GM19238 (cell line): ENCODE results near the gene METTL8.
"Not testable (repeated sequence)": the region's sequence is repeated elsewhere in the genome, so short reads cannot be mapped to it uniquely, and the experiment has no call there.

ENCODE experiments used
- DNase-seq: peaks from one replicate; pipeline ENCODE4 v3.0.0; 2011; ENCODE audit warnings: low spot score; ENCODE audit not compliant: insufficient read length

METTL8 gene

GRCh38 chr2:171315781-171316180, 118.0 kb downstream of the METTL8 start:
- no peak for DNase-seq

- DNase-seq = not testable (repeated sequence)
Observed at GRCh38 chr2:171312182-171312581, 121.6 kb downstream of the METTL8 start.

- not testable (repeated sequence) for DNase-seq
Observed at GRCh38 chr2:171311589-171311988, 122.2 kb downstream of the METTL8 start.

DNA sequence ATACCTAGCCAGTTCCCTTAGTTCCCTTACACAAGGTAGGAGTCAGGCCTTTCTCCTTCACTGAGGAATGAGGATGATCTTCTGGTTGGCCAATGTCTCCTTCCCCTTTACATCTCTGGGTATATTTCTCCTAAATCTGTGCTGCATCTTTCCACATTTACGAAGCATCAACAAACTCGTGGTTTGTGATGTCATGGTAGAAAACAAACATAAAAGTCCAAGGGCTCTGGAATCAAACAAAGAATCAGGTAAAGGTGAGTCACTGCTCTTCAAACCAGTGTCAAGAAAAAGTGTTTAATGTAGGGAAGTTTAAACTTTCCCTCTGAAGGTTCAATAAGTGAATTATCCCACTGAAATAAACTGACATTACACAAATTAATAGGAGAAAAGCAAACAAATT, 122.9 kb downstream of the METTL8 start:
- DNase-seq = no peak

GRCh38 chr2:171309455-171310286, 124.1 kb downstream of the METTL8 start:
- no peak for DNase-seq

GRCh38 chr2:171308280-171309054, 125.3 kb downstream of the METTL8 start:
- no peak for DNase-seq

GRCh38 chr2:171307560-171307959, 126.2 kb downstream of the METTL8 start:
- DNase-seq = peak; percentile 10

GRCh38 chr2:171297956-171298355, 135.8 kb downstream of the METTL8 start:
- no peak for DNase-seq

DNA sequence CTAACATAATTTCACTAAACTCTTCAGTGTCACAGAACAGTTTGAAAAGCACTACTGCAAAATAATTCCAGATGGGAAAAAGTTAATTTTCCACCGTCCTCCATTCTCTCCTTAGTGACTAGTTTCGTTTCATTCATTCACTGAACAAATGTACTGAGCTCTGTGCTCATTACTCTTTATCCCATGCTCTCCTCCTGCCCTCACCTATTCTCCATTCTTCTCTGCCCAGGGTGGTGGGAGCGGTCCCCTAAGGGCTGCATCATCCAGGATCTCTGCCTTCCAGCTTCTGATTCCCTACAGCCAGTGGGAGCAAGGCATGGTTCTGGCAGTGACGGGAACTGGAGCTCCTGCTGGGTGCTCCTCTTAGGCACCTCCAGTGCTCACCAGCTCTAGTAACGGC, 139.2 kb downstream of the METTL8 start:
- no peak for DNase-seq

DNA sequence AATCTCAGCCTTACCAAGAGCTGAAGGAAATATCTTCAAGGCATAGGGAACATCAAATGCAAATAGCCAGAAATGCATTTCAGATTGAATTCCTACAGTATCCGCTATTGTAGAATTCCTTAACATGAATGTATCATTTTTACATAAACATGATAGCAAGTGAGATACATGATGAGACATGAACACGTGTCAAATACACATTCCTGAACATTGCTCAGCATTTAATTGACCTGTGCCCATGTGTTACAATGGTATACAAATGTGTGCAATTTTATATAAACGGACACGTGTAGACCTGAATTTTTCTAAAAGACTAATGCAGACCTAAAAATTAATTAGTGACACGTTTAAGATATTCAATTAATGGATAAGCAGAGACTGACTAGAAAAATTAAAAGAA, 140.1 kb downstream of the METTL8 start:
- no peak for DNase-seq

GRCh38 chr2:171289991-171290390, 143.8 kb downstream of the METTL8 start:
- DNase-seq = no peak

DNA sequence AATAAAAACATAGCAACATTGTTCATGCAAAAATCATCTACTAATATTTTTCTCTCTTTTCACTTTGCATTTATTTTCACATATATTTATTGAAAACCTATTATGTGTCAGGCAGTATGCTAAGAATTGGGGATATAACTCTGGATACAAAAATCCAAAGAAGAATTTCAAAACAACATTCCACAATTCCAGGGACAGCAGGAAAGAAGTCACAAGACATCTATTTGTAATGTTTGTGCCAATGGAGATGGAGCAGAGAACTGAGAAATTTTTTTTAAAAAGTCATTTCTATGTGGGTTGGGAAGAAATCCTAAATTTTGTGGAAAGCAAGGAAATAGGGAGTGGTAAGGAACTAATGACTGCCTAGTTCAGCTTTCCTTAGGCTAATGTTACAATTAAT, 144.5 kb downstream of the METTL8 start:
- DNase-seq = no peak

DNA sequence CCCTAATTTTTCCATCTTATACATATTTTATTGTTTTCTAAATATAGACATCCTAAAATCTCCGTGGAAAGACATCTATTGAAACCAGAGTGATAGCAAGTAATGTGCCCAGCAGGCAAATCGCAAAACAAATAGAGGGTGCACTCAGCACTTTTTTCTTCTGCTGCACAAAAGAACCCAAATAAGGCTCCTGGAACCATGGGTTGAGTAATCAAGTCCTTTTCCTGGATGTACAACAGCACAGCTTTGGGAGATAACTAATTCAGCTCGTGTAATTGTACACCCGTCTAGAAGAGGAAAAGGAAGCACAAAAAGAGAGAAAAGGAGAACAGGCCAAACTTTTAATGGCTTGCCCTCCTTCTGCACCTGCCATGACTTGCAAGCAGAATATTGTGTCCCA, 146.2 kb downstream of the METTL8 start:
- no peak for DNase-seq

GRCh38 chr2:171287036-171287571, 146.7 kb downstream of the METTL8 start:
- DNase-seq = no peak

- DNase-seq = no peak
Observed at GRCh38 chr2:171281110-171281509, 152.7 kb downstream of the METTL8 start.

DNA sequence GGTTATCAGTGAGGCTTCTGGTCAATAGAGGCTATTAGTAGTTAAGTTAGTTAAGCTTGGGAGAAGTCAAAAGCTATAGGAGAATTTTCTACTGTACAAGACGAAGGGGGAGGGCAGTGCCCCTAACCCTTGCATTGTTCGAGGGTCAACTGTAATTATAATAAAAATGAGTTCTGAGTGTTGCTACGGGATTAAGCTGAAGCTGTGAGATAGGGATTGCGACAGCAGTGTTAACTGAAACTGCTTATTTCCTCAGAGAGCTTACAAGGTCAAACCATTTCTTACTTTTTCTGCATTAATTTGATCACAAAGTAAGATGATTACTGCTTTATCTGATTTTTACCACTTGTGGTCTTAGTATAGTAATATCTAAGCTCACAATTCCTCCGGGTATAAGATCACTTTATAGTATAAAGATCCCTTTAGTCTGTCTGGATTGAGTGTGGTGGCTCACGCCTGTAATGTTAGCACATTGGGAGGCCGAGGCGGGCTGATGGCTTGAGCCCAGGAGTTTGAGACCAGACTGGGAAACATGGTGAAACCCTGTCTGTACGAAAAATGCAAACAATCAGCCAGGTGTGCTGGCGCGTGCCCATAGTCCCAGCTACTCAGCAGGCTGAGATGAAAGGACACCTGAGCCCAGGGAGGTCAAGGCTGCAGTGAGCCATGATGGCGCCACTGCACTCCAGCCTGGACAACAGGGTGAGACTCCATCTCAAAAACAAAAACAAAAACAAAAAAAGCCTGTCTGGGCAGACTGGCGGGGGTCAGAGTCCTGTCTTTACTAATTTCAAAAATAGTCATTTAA, 153.6 kb downstream of the METTL8 start:
- no peak for DNase-seq

- no peak for DNase-seq
Observed at GRCh38 chr2:171274757-171275156, 159.0 kb downstream of the METTL8 start.

GRCh38 chr2:171271971-171272436, 161.8 kb downstream of the METTL8 start:
- DNase-seq = no peak

DNA sequence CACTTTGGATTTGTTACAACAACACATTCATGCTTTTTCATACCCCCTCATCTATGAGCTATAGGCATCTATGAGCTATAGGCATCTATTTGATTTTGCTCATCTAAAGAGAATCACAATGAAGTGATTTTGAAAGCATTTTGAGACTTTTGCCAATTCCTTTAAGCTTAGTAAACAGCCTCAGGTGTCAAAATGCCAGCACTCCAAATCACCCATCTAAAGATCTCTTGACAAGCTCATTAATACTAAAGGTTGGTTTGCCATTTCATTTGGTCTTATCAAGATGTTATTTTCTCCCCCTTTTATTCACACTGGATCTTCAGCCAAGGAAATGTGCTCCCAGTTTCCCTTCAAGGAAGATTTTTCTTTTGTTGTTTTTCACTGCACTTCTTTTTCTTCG, 162.4 kb downstream of the METTL8 start:
- DNase-seq = no peak

DNA sequence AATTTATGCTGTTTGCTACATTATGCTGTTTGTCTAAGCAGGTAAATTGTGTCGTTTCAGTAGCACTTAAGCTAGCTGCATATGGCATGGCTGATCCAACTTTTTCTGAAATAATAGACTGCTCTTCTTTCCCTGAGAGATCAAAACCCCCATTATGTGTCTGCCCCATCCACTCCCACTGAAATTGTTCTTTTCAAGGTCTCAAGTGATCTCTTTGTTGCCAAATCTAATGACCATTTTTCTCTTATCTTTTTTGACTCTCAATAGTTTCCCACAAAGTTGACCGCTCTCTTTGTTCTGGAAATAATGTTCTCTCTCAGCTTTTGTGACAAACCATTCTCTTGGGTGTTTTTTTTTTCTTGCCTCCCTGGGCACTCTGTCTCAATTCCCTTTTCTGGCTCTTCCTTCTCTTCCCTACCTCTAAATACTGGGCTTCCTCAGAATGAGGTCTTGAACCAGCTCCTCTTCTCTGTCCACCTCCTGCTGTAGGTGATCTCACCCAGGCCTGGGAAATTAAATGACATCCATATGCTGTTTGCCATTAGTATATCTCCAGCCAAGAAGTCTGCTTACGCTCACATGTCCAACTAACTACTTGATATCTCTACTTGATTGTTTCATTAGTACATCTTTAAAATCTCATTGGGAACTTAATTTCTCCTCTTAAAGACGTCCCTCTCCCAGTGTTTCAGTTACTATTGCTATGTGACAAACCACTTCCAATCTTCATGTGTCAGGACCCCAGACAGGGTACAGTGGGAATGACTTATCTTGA, 165.7 kb downstream of the METTL8 start:
- DNase-seq = no peak
